ENCODE results near the gene HEBP1. TPM values are rescaled to one million over a fixed set of nuclear protein-coding genes. Genes with fewer than 3 reads are reported as not detected.
A peak's percentile ranks its signal among the peaks of the same experiment; 100 is the strongest.

HEBP1 gene
- total RNA-seq, 1 experiment from 2014 or later, result 22.2 TPM

- H3K79me2 ChIP-seq (ENCODE audit: insufficient read depth, low read length), result no peaks in the 10 kb centered on the region
- no peak overlapping the region for H2BK15ac ChIP-seq (ENCODE audit: low read depth, low read length)
Observed at GRCh38 chr12:12979731-12980259, 20.3 kb downstream of the HEBP1 start.

More at GRCh38 chr12:12979731-12980259, 20.3 kb downstream of the HEBP1 start:
- H3K9ac ChIP-seq (ENCODE audit: extremely low read depth, insufficient read length, low read length), result no peak overlapping the region
- H4K8ac ChIP-seq (replicated peaks; ENCODE audit: insufficient read length, low read depth, low read length), result no peak overlapping the region
- DNase-seq, result no peak
- H3K79me1 ChIP-seq (ENCODE audit: insufficient read depth, low read depth, low read length, poor library complexity, severe bottlenecking), result no peaks in the 10 kb centered on the region
- H2BK5ac ChIP-seq (ENCODE audit: insufficient read length, low read length), result no peak overlapping the region
- no peak for TF ChIP-seq CTCF (conservative IDR thresholded peaks at IDR 0.05)
- H3K14ac ChIP-seq (ENCODE audit: insufficient read depth, low read length), result peak overlapping the region; percentile 69
- H3K56ac ChIP-seq (ENCODE audit: insufficient read length, low read depth, low read length), result no peak overlapping the region
- H3K9me3 Mint-ChIP-seq, result no peaks in the 10 kb centered on the region
- no peak overlapping the region for H4K5ac ChIP-seq (ENCODE audit: insufficient read length, low read depth, low read length)
- no peaks in the 10 kb centered on the region for H3K4me1 ChIP-seq (ENCODE audit: insufficient read depth, low read length)
- H4K91ac ChIP-seq (ENCODE audit: insufficient read length, low read depth, low read length), result no peak overlapping the region
- H4K20me1 ChIP-seq (ENCODE audit: control insufficient read depth, insufficient read depth, insufficient read length), result no peaks in the 10 kb centered on the region
- no peak overlapping the region for H3K4me2 ChIP-seq (ENCODE audit: insufficient read depth, insufficient read length, low read length)
- H3K23me2 ChIP-seq (ENCODE audit: insufficient read length, low read depth, low read length, poor library complexity, severe bottlenecking), result no peaks in the 10 kb centered on the region
- H2BK20ac ChIP-seq (ENCODE audit: low read depth, low read length, poor library complexity, severe bottlenecking), result no peak overlapping the region
- peak overlapping the region; percentile 73 for H2BK120ac ChIP-seq (ENCODE audit: low read depth, low read length, poor library complexity, severe bottlenecking)
- H2BK12ac ChIP-seq (ENCODE audit: insufficient read length, low read depth, low read length), result no peak overlapping the region
- no peak overlapping the region for H3K4me3 Mint-ChIP-seq
- H3K4me1 Mint-ChIP-seq, result peaks cover 0 to 7% of the 10 kb centered on the region in 2 experiments; a peak in 2 of 4 replicates
- H3K27ac ChIP-seq (ENCODE audit: insufficient read length, low read depth, low read length), result no peak overlapping the region
- H3K27me3 Mint-ChIP-seq (ENCODE audit: low read depth), result no peaks in the 10 kb centered on the region
- H3K18ac ChIP-seq (ENCODE audit: insufficient read length, low read depth, low read length), result peak overlapping the region; percentile 74
- no peak overlapping the region for H3K23ac ChIP-seq (ENCODE audit: insufficient read length, low read depth, low read length)
- peaks cover 11 to 17% (median 12%) of the 10 kb centered on the region in 3 experiments; a peak in 6 of 7 replicates for H3K36me3 Mint-ChIP-seq (ENCODE audit: insufficient read depth in 1 of 3, low read depth in 3 of 3)
- H3K9me3 ChIP-seq (ENCODE audit: control insufficient read depth, low read depth, low read length), result no peaks in the 10 kb centered on the region
- no peak overlapping the region for H3K27ac Mint-ChIP-seq
- no CpG with 5 or more reads among the region's 4 CpGs for WGBS (ENCODE audit: extremely low coverage, insufficient read length, low lambda C conversion rate)
- no peaks in the 10 kb centered on the region for H3K27me3 ChIP-seq (ENCODE audit: insufficient read depth, low read length)
- H3K4ac ChIP-seq (ENCODE audit: low read depth, low read length), result no peak overlapping the region; the same call in 1 of the 2 replicates
- no peak overlapping the region for H2AK5ac ChIP-seq (ENCODE audit: insufficient read length, low read length)
- H2AFZ ChIP-seq (ENCODE audit: low read length), result no peak overlapping the region
- no peak overlapping the region for H3T11ph ChIP-seq (ENCODE audit: low read length)

Measured in H9 (cell line).